Activated gamma-delta T cell treated with anti-CD3 and anti-CD28 coated beads, Interleukin-2, amount 50 U/mL, for 16 hours (primary cell): ENCODE measurements around the gene PLA2G6.
A peak's percentile ranks its signal among the peaks of the same experiment; 100 is the strongest.
"Not testable (repeated sequence)": the region's sequence is repeated elsewhere in the genome, so short reads cannot be mapped to it uniquely, and the experiment has no call there.

Experiments
- DNase-seq: peaks from one replicate; pipeline ENCODE4 v3.0.0-alpha.2; 2020; ENCODE audit warnings: low read depth

PLA2G6 gene

GRCh38 chr22:38129856-38130255, 51.8 kb downstream of the PLA2G6 start:
- DNase-seq = no peak

- DNase-seq = no peak
These were observed 52.6 kb downstream of the PLA2G6 start for GRCh38 chr22:38129021-38129420.

- no peak for DNase-seq
These were observed 53.8 kb downstream of the PLA2G6 start for GRCh38 chr22:38127869-38128268.

- no peak for DNase-seq
These were observed 54.5 kb downstream of the PLA2G6 start for GRCh38 chr22:38126928-38127668.

- no peak for DNase-seq
These were observed 55.9 kb downstream of the PLA2G6 start for GRCh38 chr22:38125751-38126201.

- DNase-seq = no peak
These were observed 56.5 kb downstream of the PLA2G6 start for GRCh38 chr22:38125038-38125610.

- no peak for DNase-seq
These were observed 57.2 kb downstream of the PLA2G6 start for GRCh38 chr22:38124236-38124974.

- no peak for DNase-seq
These were observed 59.0 kb downstream of the PLA2G6 start for GRCh38 chr22:38122616-38123015.

- DNase-seq = no peak
These were observed 61.1 kb downstream of the PLA2G6 start for GRCh38 chr22:38120359-38121110.

- not testable (repeated sequence) for DNase-seq
These were observed 62.9 kb downstream of the PLA2G6 start for GRCh38 chr22:38118747-38119146.

- DNase-seq = no peak
These were observed 63.4 kb downstream of the PLA2G6 start for GRCh38 chr22:38118182-38118581.

- not testable (repeated sequence) for DNase-seq
These were observed 64.1 kb downstream of the PLA2G6 start for GRCh38 chr22:38117556-38117955.

GRCh38 chr22:38115423-38116205, 66.0 kb downstream of the PLA2G6 start:
- no peak for DNase-seq

GRCh38 chr22:38114484-38115398, 66.9 kb downstream of the PLA2G6 start:
- peak; percentile 71 for DNase-seq

GRCh38 chr22:38112381-38112780, 69.2 kb downstream of the PLA2G6 start:
- no peak for DNase-seq

GRCh38 chr22:38111925-38112355, 69.7 kb downstream of the PLA2G6 start:
- no peak for DNase-seq

- no peak for DNase-seq
These were observed 70.5 kb downstream of the PLA2G6 start for GRCh38 chr22:38110863-38111852.

GRCh38 chr22:38110008-38110862, 71.4 kb downstream of the PLA2G6 start, which contains the start of gene BAIAP2L2:
BAIAP2L2 (minus strand) TSS chr22:38110684; CDS start chr22:38110525, 159 bp downstream.
- no peak for DNase-seq
